Suppressor macrophage treated with lipopolysaccharide for 4 hours (primary cell): ENCODE data around the gene SLC25A30.
A peak's percentile ranks its signal among the peaks of the same experiment; 100 is the strongest.

ENCODE experiments used
- DNase-seq: peaks from one replicate; pipeline ENCODE4 v3.0.0-alpha.2; 2020

SLC25A30 gene

DNA sequence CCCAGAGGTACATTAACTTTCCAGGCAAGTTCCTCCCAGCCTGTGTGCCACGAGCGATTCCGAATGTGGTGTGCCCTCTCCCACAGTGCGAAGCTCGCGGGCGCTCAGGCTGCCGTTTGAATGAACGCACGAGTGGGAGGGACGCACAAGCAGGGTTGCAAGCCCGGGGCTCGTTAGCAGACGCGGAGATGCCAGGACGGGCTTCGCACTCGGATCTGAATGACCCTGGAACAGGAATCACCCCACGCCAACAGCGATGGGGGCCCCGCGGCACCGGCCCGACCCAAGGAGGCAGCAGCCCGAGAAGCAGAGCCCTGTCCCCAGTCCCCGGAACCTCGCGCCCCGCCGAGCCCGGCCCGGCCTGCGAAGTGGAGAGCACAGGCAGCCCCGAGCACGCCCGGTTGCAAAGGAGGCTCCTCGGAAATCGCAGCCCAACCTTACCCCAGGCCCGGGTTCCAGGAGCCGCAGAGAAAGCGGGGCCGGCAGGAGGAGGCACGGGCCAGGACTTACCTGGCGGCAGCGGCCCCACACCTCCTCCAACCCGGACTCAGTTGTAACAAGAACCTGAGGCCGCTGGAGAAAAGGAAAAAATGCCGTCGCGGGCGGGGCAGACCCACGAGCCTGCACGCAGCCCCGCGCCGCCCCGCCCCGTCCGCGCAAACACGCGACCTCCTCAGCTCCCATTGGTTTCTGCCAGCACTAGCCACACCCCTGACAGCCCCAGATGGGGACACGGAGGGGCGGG, at the start of gene SLC25A30:
TSS of gene SLC25A30 (minus strand) at position 584 of the 745 bp plus-strand sequence. CDS start 6,948 bp downstream, outside the sequence.
- DNase-seq = peak; percentile 94

GRCh38 chr13:45466359-45466758, 48.2 kb upstream of the SLC25A30 start:
- no peak for DNase-seq

- peak; percentile 98 for DNase-seq
Measured at GRCh38 chr13:45464687-45465453, 46.7 kb upstream of the SLC25A30 start, which contains the start of gene COG3. Gene COG3, plus strand, starts transcription at chr13:45464939. Its CDS starts 98 bp downstream, at chr13:45465037.

GRCh38 chr13:45464141-45464686, 46.0 kb upstream of the SLC25A30 start:
- no peak for DNase-seq

GRCh38 chr13:45456196-45456972, 38.2 kb upstream of the SLC25A30 start:
- DNase-seq = no peak

GRCh38 chr13:45454204-45454603, 36.0 kb upstream of the SLC25A30 start:
- no peak for DNase-seq

DNA sequence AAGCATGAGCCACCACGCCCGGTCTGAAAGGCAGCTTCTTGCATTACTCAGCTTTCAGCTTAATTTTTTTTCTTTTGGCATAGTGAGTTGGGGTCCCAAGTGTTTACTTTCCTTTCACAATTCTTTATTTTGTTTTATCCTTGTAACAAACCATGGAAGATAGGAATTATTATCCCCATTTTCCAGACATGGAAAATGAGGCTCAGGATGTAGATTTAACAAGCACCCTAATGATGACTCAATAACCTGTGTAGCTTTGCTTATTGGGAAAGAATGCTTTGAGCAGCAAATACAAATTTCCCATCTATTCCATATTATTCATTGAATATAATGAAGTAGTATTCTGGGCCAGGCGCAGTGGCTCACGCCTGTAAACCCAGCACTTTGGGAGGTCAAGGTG, 33.1 kb upstream of the SLC25A30 start:
- no peak for DNase-seq

DNA sequence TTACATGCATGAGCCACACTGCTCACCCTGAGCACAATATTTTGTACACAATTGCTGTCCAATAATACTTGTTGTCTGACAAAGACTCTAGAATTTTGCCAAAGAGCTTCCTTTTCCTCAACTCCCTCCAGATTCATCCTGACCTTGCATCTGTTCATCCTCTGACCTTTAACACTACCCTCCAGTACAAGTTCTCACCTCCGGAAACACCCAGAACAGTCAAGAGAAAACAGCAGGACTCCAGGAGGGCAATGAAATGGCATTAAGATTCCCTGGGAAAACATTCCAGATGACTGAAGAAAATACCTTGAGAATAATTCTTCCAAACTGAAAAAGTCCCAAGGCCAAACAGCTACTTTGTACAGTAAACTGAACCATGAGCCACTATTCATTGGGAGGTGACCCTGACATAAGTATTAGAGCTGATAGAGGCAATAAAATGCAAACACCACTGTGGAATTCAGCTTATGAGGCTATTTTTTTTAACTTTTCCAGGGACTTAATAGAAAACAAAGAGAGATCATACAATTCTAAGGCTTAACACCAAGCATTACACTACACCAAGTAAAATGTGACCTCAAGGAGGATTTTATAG, 30.9 kb upstream of the SLC25A30 start:
- DNase-seq = no peak

DNA sequence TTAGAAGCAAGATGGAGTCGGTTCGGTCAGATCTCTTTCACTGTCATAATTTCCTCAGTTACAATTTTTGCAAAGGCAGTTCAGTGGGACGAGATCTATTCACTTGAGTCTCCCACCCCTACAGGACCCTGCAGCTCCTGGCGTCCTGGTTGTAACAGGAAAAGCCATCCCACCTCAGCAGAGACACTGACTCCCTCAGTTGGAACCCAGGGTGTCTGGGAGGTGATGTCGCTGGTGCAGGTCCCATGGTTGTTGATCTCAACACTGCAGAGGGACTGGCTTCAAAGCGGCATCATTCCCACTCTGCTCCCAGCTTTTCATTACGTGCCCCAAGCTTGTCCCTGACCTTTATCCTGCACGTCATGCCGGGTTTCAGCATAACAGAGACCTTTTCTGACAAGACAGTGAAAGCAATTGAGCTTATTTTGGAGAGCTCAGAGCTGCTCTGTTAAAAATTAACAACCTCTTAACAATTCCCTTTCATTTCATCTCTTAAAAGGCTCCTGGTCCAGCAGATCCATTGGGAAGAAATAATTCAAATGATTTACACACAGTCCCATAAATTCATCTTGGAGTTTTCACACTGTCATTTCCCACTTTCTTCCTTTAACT, 29.0 kb upstream of the SLC25A30 start:
- no peak for DNase-seq

GRCh38 chr13:45446181-45446580, 28.0 kb upstream of the SLC25A30 start:
- no peak for DNase-seq

DNA sequence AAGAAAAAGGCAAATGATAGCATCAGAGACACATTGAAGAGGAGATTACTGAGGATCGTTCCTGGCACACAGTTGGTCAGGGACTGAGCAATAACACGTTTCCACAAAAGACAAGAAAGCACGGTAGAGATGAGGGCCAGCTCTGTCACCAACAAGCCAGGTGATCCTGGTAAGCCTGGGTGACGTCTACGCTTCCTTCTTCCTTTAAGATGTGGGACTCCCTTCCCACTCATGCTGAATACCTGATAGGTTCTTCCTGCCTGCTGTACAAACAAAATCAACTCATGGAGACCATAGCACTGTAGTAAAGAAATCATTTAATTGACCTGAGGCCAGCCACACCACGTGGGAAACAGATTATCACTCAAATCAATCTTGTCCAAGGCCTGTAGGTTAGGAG, 26.9 kb upstream of the SLC25A30 start:
- no peak for DNase-seq

GRCh38 chr13:45441633-45442032, 23.5 kb upstream of the SLC25A30 start:
- peak; percentile 35 for DNase-seq

GRCh38 chr13:45439781-45440462, 21.7 kb upstream of the SLC25A30 start:
- DNase-seq = no peak

GRCh38 chr13:45439008-45439407, 20.8 kb upstream of the SLC25A30 start:
- no peak for DNase-seq

- DNase-seq = no peak
Measured at GRCh38 chr13:45437947-45438346, 19.8 kb upstream of the SLC25A30 start.

- DNase-seq = no peak
Measured at GRCh38 chr13:45436953-45437352, 18.8 kb upstream of the SLC25A30 start.

DNA sequence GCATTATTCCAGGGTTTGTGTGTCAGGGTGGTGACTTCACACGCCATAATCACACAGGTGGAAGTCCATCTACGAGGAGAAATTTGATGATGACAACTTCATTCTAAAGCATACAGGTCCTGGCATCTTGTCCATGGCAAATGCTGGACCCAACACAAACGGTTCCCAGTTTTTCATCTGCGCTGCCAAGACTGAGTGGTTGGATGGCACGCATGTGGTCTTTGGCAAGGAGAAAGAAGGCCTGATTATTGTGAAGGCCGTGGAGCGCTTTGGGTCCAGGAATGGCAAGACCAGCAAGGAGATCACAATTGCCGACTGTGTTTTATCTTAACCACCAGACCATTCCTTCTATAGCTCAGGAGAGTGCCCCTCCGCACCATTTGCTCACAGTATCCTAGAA, 18.2 kb upstream of the SLC25A30 start:
- DNase-seq = no peak

- no peak for DNase-seq
Measured at GRCh38 chr13:45434556-45435371, 16.6 kb upstream of the SLC25A30 start.

GRCh38 chr13:45433381-45433790, 15.2 kb upstream of the SLC25A30 start:
- DNase-seq = no peak

- DNase-seq = no peak
Measured at GRCh38 chr13:45432737-45433380, 14.7 kb upstream of the SLC25A30 start.
